A549 treated with DMSO at 1 μM for 4 hours (cell line): ENCODE measurements around the gene MCL1. TPM values are rescaled to one million over a fixed set of nuclear protein-coding genes. Genes with fewer than 3 reads are reported as not detected.

Source experiments
- total RNA-seq: library from RNA; stranded (reverse); fragments of 200-300 nt; extraction: Qiagen RNA extraction; gene quantifications from 5 replicates; pipeline ENCODE4 v1.2.3, GENCODE V29; 2022; ENCODE audit warnings: low read depth

MCL1 gene
- 122 to 164 TPM (median 139 TPM) in 5 replicates for total RNA-seq

GRCh38 chr1:150579110-150579944 is at the start of gene MCL1:
Gene MCL1 (minus strand): TSS chr1:150579610. CDS start chr1:150579530, 80 bp downstream.

GRCh38 chr1:150548632-150549495 is 30.5 kb downstream of the MCL1 start, which contains the start of gene ADAMTSL4:
Gene ADAMTSL4 (plus strand): TSS chr1:150549408. CDS start chr1:150552289, 2,881 bp downstream.

Other genes starting within 250 kb of the MCL1 start
- gene RPRD2, start 215.5 kb downstream of the MCL1 start, total RNA-seq: 14.1 to 17.5 TPM (median 16.5 TPM) in 5 replicates
- 20.7 to 24.4 TPM (median 22.6 TPM) in 5 replicates for gene TARS2, start 92.2 kb downstream of the MCL1 start, total RNA-seq
- 2.1 to 2.7 TPM (median 2.3 TPM) in 5 replicates for gene ECM1, start 71.5 kb downstream of the MCL1 start, total RNA-seq
- 0.17 to 0.33 TPM in 2 of 5 replicates, not detected in the others for gene FALEC, start 63.9 kb downstream of the MCL1 start, total RNA-seq
- gene ADAMTSL4, start 30.2 kb downstream of the MCL1 start, total RNA-seq: 2.0 to 3.5 TPM (median 2.9 TPM) in 5 replicates
- gene ENSA, start 50.0 kb upstream of the MCL1 start, total RNA-seq: 123 to 149 TPM (median 132 TPM) in 5 replicates
- 13.1 to 20.0 TPM (median 16.6 TPM) in 5 replicates for gene GOLPH3L, start 117.5 kb upstream of the MCL1 start, total RNA-seq
- 6.0 to 9.4 TPM (median 7.8 TPM) in 5 replicates for gene HORMAD1, start 141.3 kb upstream of the MCL1 start, total RNA-seq
- gene CTSS, start 186.2 kb upstream of the MCL1 start, total RNA-seq: 15.2 to 19.7 TPM (median 16.0 TPM) in 5 replicates
- gene CTSK, start 228.7 kb upstream of the MCL1 start, total RNA-seq: 1.5 to 2.4 TPM (median 1.7 TPM) in 5 replicates